Measurements from ENCODE around the gene ARHGAP6.

GRCh38 chrX:11331788-11332187, 333.9 kb downstream of the ARHGAP6 start:
- no peak for TF ChIP-seq EZH2 (IDR thresholded peaks at IDR 0.05; ENCODE audit: insufficient read depth, poor library complexity, severe bottlenecking)
- TF ChIP-seq EZH2phosphoT487 (IDR thresholded peaks at IDR 0.05; ENCODE audit: insufficient read depth, low read depth): no peak

All from GM23248 (cell line).